Activated T-cell treated with anti-CD3 and anti-CD28 coated beads for 1 hour (primary cell): Measurements from ENCODE around the gene USP4.
"Not testable (repeated sequence)": the region's sequence is repeated elsewhere in the genome, so short reads cannot be mapped to it uniquely, and the experiment has no call there.

ENCODE experiments used
- DNase-seq: peaks from one replicate; pipeline ENCODE4 v3.0.0-alpha.2; 2020; ENCODE audit warnings: low read depth

Gene USP4

DNA sequence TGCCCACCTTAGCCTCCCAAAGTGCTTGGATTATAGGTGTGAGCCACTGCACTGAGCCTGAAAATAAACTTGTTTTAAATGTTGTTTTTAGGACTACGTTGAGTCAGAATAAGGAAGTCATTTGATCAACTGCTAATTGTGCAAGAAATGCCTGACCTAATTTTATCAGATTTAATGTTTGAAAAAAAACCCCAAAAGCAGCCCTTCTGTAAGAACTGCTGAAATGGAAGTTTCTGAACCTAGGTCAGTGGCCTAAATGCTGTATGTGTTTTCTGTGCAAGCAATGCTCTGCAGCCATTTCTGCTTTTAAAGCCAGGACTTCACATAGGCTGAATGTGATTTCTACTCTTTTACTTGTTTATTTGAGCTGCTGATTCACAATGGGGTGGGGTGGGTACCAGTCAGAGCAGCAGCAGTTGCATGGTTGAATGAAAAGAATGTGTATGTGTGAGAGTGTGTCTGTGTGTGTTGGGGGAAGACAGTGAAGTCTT lies 11.7 kb upstream of the USP4 start:
- no peak for DNase-seq

DNA sequence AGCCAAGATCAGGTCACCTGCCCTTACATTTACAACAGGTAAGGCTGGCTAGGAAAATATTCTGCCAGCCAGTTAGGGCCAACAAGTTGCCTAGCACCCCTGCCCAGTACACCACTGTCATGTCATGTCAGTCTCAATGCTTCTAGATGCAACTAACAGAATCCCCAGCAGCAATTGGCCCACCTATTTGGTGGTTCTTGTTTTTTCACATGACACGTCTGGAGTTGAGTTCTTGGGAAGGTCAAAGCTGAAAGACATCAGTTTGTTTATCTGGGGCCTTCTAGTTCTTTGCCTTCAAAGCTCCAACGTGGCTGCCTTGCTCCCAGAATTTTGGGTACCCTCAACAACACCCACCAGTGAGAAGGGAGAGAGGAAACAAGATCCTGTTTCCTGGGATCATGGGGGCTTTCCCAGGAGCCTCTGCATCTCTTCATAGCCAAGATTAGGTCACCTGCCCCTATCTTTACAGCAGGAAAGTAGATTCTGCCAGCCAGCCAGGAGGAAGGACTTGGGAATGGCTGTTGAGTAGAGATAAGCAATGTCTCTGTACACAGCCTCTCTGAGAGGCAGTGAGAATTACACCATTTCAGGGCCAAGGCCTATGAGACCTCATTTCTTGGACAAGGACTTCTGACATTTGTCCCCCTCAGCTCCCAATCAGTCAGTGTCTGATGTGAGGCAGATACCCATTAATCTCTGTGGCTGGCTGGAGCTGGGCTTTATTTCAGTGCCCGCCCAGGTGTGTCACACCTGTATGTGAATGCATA lies 9.7 kb upstream of the USP4 start:
- no peak for DNase-seq

DNA sequence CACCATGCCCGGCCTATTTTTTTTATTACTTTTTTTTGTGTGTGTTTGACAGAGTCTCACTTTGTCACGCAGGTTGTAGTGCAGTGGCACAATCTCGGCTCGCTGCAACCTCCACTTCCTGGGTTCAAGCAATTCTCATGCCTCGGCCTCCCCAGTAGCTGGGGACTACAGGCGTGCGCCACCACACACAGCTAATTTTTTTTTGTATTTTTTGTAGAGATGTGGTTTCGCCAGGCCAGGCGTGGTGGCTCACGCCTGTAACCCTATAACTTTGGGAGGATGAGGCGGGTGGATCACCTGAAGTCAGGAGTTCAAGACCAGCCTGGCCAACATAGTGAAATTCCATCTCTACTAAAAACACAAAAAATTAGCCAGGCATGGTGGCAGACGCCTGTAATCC lies 8.5 kb upstream of the USP4 start:
- DNase-seq = not testable (repeated sequence)

DNA sequence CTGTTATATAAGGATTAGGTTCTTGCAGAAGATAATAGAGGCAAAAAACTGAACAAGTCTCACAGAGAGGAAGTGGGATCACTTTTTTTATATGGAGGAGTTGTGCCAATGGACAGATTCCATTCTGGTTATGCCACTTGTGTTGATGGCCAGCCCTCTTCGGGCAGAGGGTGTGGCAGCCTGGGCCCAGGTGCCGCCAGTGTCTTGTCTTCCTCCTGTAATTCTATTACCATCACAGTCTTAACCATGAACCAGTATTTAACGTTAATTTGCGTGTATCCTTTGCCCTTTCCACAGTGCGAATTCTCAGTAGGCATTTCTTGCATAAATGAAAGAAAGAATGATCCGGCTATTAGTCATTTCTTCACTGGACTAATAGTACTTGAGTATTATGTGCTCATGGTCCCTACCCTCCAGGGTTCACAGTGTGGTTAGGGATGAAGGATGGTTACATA lies 7.0 kb upstream of the USP4 start:
- no peak for DNase-seq

DNA sequence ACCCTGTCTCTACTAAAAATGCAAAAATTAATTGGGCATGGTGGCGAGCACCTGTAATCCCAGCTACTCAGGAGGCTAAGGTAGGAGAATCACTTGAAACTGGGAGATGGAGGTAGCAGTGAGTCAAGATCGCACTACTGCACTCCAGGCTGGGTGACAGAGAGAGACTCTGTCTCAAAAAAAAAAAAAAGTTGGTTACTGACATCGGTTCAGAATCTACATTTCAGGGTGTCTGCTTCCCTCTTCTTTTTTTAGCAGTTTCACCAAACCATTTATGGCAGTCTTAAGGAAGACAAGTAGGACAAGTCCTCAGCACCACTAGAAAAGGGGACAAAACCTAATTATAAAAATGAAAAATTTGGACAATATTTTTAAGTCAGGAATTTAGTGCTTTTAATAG lies 3.3 kb upstream of the USP4 start:
- DNase-seq = no peak

DNA sequence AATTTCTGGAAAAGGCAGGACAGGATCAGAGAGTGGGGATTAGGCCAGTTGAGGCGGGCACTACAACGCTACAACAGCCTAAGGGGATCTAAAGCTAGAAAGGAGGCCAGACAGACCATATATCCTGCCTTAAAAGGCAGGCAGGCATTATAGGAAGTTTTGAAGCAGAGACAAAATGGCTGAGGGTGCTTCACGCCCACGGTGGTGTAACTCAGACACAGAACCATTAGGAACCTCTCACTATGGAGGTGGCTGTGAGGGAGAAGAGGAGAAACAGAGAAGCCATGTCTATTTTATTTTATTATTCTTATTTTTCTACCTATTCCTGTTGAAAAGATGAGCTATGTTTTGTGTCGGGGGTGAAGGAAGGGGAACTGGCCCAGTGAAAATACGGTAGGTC lies 2.1 kb upstream of the USP4 start:
- DNase-seq = no peak

DNA sequence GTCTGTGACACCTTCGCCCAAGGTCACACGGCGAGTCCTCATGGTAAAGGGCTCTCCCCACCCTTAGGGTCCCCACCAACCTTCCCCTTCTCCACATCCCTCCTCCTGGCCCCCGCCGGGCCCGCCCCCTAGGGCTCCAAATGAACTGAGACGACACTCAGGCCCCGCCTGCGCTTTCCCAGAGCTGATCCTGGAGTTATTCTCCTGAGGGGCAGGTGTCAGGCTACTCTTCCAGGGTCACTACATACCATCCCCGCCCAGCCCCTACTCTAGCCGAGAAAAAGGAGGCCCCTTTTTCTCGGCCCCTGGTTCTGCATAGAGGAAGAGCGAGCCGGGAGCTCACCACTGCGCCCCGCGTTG lies 292 bp downstream of the USP4 start:
- DNase-seq = peak; percentile 3

DNA sequence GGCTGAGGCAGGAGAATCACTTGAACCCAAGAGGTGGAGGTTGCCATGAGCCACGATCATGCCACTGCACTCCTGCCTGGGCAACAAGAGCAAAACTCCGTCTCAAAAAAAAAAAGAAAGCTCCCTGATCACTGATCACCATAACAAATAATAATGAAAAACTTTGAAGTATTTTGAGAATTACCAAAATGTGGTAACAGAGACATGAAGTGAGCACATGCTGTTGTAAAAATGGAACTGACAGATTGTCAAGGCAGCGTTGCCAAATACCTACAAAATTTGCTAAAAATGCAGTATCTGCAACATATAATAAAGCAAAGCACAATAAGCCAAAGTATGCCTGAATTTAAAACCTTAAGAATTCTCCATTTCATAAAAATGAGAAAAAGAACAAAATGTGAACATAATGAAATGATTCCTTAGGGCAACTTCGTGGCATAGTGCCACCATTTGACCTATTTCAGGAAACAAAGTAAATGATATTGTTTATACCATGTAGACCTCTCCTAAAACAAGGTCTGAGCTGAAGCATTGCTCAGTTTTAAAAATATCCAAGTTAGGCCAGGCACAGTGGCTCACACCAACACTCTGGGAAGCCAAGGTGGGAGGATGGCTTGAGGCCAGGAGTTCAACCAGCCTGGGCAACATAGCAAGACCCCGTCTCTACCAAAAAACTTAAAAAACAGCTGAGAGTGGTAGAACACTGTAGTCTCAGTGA lies 5.8 kb downstream of the USP4 start:
- DNase-seq = no peak

DNA sequence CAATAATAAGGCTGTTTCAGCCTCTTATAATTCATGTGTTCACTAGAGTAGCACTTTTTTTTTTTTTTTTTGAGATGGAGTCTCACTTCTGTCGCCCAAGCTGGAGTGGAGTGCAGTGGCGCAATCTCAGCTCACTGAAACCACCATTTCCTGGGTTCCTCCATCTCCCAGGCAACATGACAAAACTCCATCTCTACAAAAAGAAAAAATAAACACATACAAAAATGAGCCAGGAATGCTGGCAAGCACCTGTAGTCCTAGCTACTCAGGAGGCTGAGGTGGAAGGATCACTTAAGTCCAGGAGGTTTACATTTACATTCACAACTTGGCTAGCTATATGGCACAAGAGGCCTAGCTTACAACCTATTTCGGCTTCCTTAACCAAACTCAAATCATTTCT lies 6.8 kb downstream of the USP4 start:
- no peak for DNase-seq

DNA sequence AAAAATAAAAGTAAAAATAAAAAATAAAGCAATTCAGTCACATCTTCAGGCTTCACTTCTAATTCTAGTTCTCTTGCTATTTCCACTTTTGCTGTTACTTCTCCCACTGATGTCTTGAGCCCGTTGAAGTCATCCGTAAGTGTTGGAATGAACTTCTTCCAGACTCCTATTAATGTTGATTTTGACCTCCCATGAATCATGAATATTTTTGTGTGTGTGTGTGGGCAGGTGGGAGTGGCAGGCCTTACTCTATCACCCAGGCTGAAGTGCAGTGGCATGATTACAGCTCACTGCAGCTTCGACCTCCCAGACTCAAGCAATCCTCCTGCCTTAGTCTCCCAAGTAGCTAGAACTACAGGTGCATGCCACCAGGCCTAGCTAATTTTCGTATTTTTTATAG lies 10.7 kb downstream of the USP4 start:
- no peak for DNase-seq

DNA sequence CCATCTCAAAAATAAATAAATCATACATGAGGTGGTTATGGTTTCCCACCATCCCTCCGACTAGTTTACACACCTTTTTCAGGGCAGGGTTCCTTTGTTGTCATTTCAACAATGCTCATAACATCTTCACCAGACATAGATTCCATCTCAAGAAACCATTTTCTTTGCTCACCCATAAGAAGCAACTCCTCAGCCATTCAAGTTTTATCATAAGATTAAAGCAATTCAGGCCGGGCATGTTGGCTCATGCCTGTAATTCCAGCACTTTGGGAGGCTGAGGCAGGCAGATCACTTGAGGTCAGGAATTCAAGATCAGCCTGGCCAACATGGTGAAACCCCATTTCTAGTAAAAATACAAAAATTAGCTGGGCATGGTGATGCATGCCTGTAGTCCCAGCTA lies 11.5 kb downstream of the USP4 start:
- DNase-seq = not testable (repeated sequence)

DNA sequence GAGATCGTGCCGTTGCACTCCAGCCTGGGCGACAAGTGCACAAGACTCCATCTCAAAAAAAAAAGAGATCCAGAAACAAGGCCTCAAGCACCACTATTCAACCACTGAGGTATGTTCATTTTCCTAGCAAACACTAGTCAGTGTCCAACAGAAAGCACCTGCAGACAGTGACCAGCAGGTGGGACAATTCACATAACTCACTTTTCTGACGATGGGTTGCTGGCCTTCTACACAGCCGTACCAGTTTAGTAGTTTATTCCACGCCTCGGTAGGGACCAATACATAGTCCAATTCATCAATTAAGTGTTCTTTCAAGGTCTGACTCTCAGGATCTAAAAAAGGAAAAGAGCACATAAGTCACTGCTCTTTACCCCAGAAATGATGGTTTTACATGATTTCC lies 12.4 kb downstream of the USP4 start:
- DNase-seq = no peak

DNA sequence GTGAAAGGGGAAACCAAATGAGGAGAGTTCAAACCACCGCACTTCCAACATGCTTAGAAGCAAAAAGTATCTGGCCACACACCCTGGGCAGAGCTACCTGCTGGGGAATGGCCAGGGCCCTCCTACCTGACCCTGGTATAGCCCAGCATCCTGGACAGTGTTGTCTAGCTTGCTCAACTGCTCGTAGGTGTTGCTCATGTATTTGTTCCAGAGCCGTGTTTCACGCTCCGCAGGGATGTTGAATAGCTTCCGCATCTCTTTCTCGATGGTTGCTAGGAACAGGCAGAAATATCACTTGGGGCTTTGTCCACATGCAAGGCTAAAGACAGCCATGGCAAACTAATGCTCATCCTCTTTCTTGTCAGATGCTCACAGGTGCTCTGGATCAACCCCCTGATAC lies 15.1 kb downstream of the USP4 start:
- no peak for DNase-seq

DNA sequence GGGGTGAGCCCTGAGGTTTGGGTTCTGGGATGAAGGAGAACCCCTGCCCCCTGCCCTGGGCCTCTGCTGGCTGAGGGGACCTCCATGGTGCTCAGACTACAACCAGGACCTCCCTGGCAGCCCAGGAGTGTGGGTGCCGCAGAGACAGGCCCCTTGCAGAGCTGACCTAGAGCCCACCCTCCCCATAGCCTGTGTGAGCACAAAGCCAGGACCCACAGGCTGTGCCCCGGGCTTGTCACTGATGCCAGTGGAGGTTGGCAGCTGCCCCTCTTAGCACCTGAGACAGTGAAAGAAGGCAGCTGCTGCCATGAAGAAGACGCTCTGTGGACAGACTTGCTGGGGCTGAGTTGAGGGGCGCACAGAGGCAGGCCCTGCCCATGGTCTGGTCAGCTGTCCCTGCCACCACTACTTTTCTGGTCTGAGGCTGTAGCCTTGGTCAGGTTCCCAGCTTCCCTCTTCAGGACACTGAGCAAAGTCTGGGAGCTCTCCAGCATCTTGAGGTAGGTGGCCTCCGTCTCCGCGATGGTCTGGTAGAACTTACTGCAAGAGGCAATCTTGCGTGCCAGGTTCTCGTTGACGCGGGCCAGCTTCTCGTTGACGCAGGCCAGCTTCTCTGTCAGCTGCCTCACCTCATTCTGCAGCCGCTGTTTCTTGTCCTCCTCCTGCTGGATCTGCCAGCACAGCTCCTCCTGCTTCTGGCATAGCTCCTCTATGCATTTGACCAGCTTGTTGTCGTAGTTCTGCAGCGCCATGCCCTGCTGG lies 23.0 kb downstream of the USP4 start:
- no peak for DNase-seq

DNA sequence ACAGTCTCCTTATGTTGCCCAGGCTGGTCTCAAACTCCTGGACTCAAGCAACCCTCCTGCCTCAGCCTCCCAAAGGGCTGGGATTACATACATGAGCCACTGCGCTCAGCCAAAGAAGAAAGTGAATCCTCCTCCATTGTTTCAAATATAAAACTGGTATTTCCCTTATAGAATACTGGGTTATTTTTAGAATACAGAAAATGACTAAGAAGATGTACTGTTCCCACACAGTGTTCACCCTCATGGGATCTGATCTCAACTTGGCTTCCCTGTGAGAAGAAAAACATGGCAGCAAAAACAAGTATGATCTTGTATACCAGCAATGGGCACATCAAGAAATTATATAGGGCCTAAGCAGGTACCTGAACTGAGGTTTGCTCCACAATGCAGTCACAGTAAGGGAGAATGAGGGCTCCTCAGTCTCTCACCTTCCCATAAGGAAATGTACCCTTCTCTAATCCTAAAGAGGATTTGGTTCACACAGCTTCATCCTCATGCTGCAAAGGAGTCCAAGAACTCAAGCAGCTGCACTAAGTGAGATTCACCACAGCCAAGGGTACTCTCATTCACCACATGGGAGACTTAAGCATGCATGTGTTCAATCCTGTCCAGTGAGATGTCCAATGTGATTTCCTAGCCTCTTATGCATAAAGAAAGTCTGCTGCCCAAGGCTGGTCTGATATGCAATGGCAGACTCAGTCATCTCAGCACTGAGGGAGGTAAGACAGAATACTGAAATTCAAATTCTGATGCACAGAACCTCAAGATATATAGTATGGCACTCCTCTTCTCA lies 25.8 kb downstream of the USP4 start:
- no peak for DNase-seq

DNA sequence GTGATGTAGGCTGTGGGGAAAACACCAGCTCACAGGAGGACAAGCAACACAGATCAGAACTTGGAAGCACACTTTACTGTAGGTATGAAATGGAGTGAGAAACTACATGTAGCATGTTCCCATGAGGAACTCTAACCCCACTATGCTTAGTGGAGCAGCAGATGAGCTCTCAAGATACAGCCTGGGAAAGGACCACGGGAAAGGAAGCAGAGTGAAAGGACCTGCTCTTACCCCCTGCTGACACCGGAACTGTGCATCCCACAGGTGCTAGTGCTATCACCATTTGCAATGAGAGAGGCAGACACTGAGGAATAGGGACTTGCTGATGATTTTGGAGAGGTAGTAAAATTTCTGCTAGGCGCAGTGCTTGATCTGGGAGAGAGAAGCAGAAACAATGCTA lies 28.6 kb downstream of the USP4 start:
- no peak for DNase-seq

DNA sequence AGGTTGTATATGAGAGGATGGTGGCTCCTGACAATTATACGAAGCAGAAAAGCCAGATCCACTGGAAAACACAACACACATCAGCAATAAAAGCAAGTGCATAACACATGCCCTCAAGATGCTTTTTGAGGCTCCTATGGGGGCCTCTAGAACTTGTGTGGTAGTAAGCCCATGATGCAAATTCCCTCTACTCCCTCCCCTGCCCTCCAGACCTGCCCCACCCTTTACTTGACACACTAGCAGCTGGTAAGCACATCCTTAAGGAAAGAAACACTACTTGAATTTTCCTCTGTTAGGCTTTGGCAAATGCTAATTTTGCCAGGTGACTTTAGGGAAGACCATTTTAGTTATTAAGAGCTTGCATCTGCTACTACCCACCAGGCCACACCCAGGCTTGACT lies 29.2 kb downstream of the USP4 start:
- DNase-seq = no peak

DNA sequence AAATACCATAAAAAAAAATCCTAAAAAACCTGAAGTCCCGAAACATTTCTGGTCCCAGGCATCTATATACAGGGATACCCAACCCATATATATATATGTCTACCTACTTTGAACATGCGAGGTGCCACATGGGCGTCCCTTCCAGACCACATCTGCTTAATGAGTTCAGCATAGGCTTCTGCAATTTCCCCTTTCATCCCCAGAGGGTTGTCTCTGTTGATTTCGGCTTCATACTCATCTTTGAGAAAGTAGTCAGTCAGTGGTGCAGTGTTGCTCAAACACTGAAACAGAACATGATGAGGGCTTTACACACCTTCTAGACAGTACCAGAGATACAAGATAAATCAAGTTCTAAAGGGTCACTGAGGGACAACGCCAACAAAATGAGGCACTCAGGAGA lies 34.2 kb downstream of the USP4 start:
- no peak for DNase-seq

DNA sequence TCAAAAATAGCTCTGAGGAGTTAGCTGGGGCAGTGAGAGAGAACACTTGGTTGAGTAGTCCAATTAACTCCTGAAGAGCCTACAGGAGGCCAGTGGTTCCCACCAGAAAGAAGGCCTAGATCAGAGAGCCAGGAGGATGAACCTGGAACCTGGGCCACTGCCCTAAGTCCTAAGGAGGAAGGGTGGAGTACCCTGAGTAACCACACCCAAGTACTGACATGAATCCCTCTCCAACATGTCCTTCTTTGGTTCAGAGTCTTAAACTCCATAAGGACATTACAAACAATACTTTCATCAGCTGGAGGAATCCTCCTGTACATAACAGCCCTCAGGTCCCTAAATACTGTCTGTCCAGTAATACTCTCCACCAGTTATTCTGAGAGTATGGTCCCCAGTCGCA lies 37.2 kb downstream of the USP4 start:
- no peak for DNase-seq

DNA sequence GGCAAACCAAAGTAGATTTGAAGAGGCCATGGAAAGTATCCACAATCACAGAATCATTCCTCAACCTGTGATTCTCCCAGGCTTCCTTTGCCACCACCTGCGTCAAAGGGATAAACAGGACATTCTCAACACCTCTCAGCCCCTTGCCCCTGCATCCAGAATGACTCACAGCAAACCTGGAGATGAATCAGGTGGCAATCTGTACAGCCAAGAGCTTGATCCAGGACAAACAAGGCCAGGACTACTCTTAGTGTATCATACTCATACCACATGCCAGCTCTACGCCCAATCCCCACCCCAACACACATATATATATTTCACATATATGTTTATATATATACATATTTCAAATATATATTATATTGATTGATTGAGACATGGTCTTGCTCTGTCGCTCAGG lies 39.3 kb downstream of the USP4 start:
- DNase-seq = no peak

DNA sequence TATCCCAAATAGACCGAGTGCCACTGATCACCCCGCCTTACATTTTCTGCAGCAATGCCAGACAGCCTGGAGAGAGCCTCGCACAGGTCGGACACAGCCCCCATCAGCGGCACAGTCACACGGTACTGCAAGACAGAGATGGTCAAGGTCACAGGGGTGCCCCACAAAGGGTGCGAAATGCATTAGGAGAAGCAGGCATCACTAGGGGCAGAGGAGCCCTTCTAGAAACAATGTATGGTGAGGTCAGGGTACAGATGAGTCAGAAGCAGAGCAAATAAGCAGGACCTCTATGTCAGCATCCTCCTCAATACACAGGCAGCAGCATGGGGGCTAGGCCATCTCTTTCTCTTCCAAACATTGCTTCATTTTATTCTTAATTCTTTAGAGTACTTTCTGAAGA lies 41.3 kb downstream of the USP4 start:
- no peak for DNase-seq

DNA sequence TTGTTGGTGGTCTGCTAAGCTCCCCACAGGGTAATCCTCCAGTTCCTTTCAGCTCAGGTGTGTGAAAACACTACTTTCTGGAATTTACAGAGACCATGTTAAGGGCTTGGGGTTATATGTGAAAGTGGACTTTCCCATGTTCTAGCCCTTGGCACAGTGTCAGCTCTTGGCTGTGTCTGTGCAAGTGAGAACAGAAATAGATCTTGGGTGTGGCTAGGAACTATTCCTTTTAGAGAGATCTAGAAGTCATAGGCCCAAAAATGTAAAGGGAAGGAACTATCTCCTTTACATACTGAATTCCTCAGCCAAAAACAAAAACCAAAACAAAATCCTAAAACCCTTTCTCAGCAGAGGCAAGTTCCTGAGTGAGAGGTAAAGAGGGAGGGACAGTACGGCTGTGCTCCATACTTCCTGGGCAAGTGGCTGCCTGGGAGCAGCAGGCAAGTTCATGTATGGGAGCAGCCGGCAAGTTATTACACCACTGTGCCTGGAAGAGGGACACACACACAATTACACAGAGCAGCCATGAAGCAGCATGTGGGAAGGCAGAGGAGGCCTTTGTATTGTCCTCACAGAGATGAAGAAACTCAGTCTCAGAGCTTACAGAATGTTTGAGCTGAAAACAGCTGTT lies 43.0 kb downstream of the USP4 start:
- DNase-seq = no peak
